NOMO-1 treated with dmso at 0.1 percent for 144 hours (cell line): ENCODE measurements around the gene DDHD1.

Experiments
- DNase-seq: peaks from one replicate; lab custom pipeline; 2025; ENCODE audit not compliant: unreplicated experiment; lab: John Stamatoyannopoulos, UW

The DDHD1 gene

GRCh38 chr14:53001787-53002378 is 151.2 kb downstream of the DDHD1 start:
- no peak for DNase-seq

DNA sequence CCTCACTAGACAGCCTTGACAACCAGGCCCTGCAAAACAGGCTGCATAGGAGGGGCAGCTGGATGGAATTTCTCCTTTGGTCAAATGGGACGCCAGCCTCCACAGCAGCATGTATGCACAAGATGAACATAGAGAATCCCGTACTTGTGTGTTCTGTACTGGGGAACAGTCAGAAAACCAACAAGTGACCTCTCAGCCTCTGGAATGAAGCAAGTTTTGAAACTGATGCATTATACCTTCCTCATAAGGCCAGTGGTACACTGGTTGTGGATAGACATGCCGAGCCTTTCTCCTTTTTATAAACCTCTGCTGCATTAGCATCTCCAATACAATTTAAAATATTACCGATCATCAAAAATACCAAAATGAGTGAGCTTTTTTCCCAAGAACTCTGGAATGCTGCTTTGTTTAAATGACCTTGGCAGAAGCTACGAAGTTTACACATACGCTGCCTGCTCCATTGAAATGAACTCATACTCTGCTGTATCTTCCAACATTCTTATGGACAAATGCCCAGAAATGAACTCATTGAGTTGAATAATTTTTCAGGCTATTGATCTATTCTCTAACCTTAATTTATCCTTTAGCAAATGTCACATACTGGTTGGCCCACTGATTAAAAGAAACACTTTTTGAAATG is 154.6 kb downstream of the DDHD1 start:
- DNase-seq = no peak

GRCh38 chr14:52996493-52996892 is 156.6 kb downstream of the DDHD1 start:
- DNase-seq = no peak

DNA sequence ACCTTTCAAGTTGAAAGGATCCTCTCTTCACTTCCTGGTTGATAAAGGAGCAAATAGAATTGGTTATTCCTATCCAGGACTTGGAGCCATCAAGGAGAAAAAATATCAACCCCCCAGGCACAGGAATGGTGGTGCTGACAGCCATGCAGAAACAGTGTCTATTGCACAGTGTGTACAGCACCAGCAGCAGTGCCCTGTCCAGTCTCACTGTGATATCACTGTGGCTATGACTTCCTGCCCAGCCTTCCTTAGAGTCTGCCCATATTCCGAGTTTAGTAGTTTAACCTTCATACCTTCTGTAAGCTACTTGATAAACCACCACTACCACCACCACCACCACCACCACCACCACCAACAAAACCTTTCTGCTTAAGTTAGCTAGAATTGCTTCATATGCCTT is 157.1 kb downstream of the DDHD1 start:
- no peak for DNase-seq

GRCh38 chr14:52992236-52992870 is 160.8 kb downstream of the DDHD1 start:
- no peak for DNase-seq

GRCh38 chr14:52988139-52988538 is 165.0 kb downstream of the DDHD1 start:
- no peak for DNase-seq

- DNase-seq = no peak
Measured at GRCh38 chr14:52987514-52987913, 165.6 kb downstream of the DDHD1 start.

GRCh38 chr14:52987042-52987441 is 166.1 kb downstream of the DDHD1 start:
- no peak for DNase-seq
